HepG2 (cell line): Measurements from ENCODE around the gene SLC16A9. TPM values are rescaled to one million over a fixed set of nuclear protein-coding genes. Genes with fewer than 3 reads are reported as not detected.

Experiments used
- ATAC-seq: fragments of 200-7000 bp; cut with Tn5 transposase; 3 replicates; pipeline ENCODE4 v1.9.1; 2020; ENCODE audit warnings: mild to moderate bottlenecking, moderate library complexity
- BruUV-seq: library from RNA; stranded (reverse); fragments of 400-500 nt; replicated peaks from 2 replicates; lab custom pipeline; 2021; lab: Mats Ljungman, UMichigan
- CTCF ChIA-PET: fragments of 300-600 bp; formaldehyde crosslinking; extraction: SDS; loops from one replicate; lab custom pipeline; 2021; ENCODE audit warnings: low total read pairs, inconsistent platforms, low intra/inter-chr PET ratio; lab: Yijun Ruan, JAX
- POLR2A ChIA-PET: fragments of 350-600 bp; sonication (Branson Sonifier 250); formaldehyde crosslinking; loops from one replicate; lab custom pipeline; 2020; ENCODE audit warnings: antibody characterized with exemption, inconsistent platforms; lab: Yijun Ruan, JAX
- DNase-seq: peaks from one replicate; pipeline ENCODE4 v3.0.0-alpha.2; 2015; ENCODE audit warnings: low spot score
- FAIRE-seq: peaks from 3 replicates; lab custom pipeline; 2011; peaks lifted over from hg19 to GRCh38; lab: Jason Lieb, UNC
- H2AFZ ChIP-seq: one replicate; pipeline ENCODE4 v1.6.1; 2011; ENCODE audit warnings: low read length, inconsistent platforms
- H3K27ac ChIP-seq: fragments of 300-600 bp; 3 replicates; pipeline ENCODE4 v1.8.0; 2011; ENCODE audit warnings: mixed run types, mild to moderate bottlenecking, mixed read lengths, low read length, inconsistent platforms; ENCODE audit not compliant: insufficient read depth; ENCODE audit errors: extremely low read length
- H3K27me3 ChIP-seq, 2 experiments: fragments of 200-600 bp in 1 of 2; 2 replicates in 1 of 2; 3 replicates in 1 of 2; pipeline versions ENCODE4 v1.6.0 to v1.8.0; 2011; ENCODE audit warnings: low read length in 2 of 2, mild to moderate bottlenecking in 2 of 2, moderate library complexity in 2 of 2, inconsistent platforms in 1 of 2; ENCODE audit not compliant: insufficient read depth in 2 of 2, control insufficient read depth in 1 of 2
- H3K36me3 ChIP-seq, 2 experiments: fragments of 200-600 bp in 1 of 2; replicated peaks in 1 of 2; 2 replicates in 1 of 2; 3 replicates in 1 of 2; pipeline versions ENCODE4 v1.5.1 to v1.8.0; 2011; ENCODE audit warnings: low read length in 2 of 2, inconsistent platforms in 1 of 2; ENCODE audit not compliant: insufficient read depth in 2 of 2, control insufficient read depth in 1 of 2
- H3K4me1 ChIP-seq: 2 replicates; pipeline ENCODE4 v1.5.1; 2012; ENCODE audit warnings: low read length, inconsistent platforms; ENCODE audit not compliant: insufficient read depth
- H3K4me2 ChIP-seq: 2 replicates; pipeline ENCODE4 v1.6.0; 2011; ENCODE audit warnings: low read depth, low read length, inconsistent platforms
- H3K4me3 ChIP-seq, 3 experiments: fragments of 200-600 bp in 1 of 3; sonication (generic), shearing (Covaris generic) in 1 of 3; replicated peaks in 1 of 3; 2 replicates each; pipeline ENCODE4 v1.5.1; 2011 to 2016; ENCODE audit warnings: low read length in 3 of 3, inconsistent platforms in 2 of 3, low read depth in 2 of 3, mild to moderate bottlenecking in 2 of 3, control low read depth in 1 of 3, mixed read lengths in 1 of 3; ENCODE audit not compliant: insufficient read depth in 1 of 3
- H3K79me2 ChIP-seq: one replicate; pipeline ENCODE4 v1.6.1; 2011; ENCODE audit warnings: low read length, inconsistent platforms; ENCODE audit not compliant: insufficient read depth
- H3K9ac ChIP-seq: 2 replicates; pipeline ENCODE4 v1.6.0; 2011; ENCODE audit warnings: mild to moderate bottlenecking, low read depth, low read length, inconsistent platforms; ENCODE audit not compliant: insufficient read depth
- H3K9me3 ChIP-seq: 2 replicates; pipeline ENCODE4 v1.5.1; 2012; ENCODE audit warnings: mild to moderate bottlenecking, low read length
- H4K20me1 ChIP-seq: 2 replicates; pipeline ENCODE4 v1.6.0; 2011; ENCODE audit warnings: inconsistent platforms, mild to moderate bottlenecking, low read length, moderate library complexity; ENCODE audit not compliant: insufficient read depth
- DPF2 ChIP-seq: sonication (generic); formaldehyde crosslinking; IDR thresholded peaks from 2 replicates; pipeline ENCODE4 v1.4.0; 2020; ENCODE audit warnings: mild to moderate bottlenecking, low read depth, missing genetic modification reagents, borderline replicate concordance
- DR1 ChIP-seq: sonication (generic); formaldehyde crosslinking; IDR thresholded peaks from 2 replicates; pipeline ENCODE4 v1.8.0; 2021; ENCODE audit warnings: mild to moderate bottlenecking, missing genetic modification reagents, inconsistent platforms
- ELF3 ChIP-seq: IDR thresholded peaks from 2 replicates; pipeline ENCODE4 v1.6.1; 2016; ENCODE audit warnings: missing genetic modification reagents, missing compliant biosample characterization
- GATA4 ChIP-seq: sonication (generic); IDR thresholded peaks from 2 replicates; pipeline ENCODE4 v1.6.1; 2016; ENCODE audit warnings: antibody characterized with exemption, low read depth, borderline replicate concordance
- GPBP1L1 ChIP-seq: sonication (generic); formaldehyde crosslinking; IDR thresholded peaks from 2 replicates; pipeline ENCODE4 v1.5.0; 2020; ENCODE audit warnings: mild to moderate bottlenecking, missing genetic modification reagents
- MLLT10 ChIP-seq: sonication (generic); formaldehyde crosslinking; IDR thresholded peaks from 2 replicates; pipeline ENCODE4 v1.4.0; 2020; ENCODE audit warnings: missing genetic modification reagents
- NCOR1 ChIP-seq: fragments of 200-600 bp; sonication (generic); IDR thresholded peaks from 2 replicates; pipeline ENCODE4 v1.7.0; 2017; ENCODE audit warnings: antibody characterized with exemption, low read length, borderline replicate concordance
- NFKB2 ChIP-seq: sonication (generic); formaldehyde crosslinking; IDR thresholded peaks from 2 replicates; pipeline ENCODE4 v1.4.0; 2020; ENCODE audit warnings: missing genetic modification reagents, borderline replicate concordance
- PCBP1 ChIP-seq: fragments of 200-400 bp; formaldehyde crosslinking; IDR thresholded peaks from 2 replicates; pipeline ENCODE4 v1.6.1; 2017; ENCODE audit warnings: mild to moderate bottlenecking, low read depth, low read length, borderline replicate concordance
- SMYD3 ChIP-seq: sonication (generic); formaldehyde crosslinking; IDR thresholded peaks from 2 replicates; pipeline ENCODE4 v1.8.1; 2023; ENCODE audit warnings: mild to moderate bottlenecking, missing genetic modification reagents
- SPEN ChIP-seq: sonication (generic); formaldehyde crosslinking; IDR thresholded peaks from 2 replicates; pipeline ENCODE4 v1.5.1; 2020; ENCODE audit warnings: low read depth, mild to moderate bottlenecking, missing genetic modification reagents
- SRSF9 ChIP-seq: fragments of 200-400 bp; formaldehyde crosslinking; IDR thresholded peaks from 2 replicates; pipeline ENCODE4 v1.6.1; 2018; ENCODE audit warnings: borderline replicate concordance, mild to moderate bottlenecking, low read depth, low read length; ENCODE audit not compliant: insufficient read depth, poor library complexity, severe bottlenecking
- ZFP37 ChIP-seq: sonication (generic); formaldehyde crosslinking; IDR thresholded peaks from 2 replicates; pipeline ENCODE4 v1.4.0; 2020; ENCODE audit warnings: missing genetic modification reagents, borderline replicate concordance
- ZMAT3 ChIP-seq: sonication (generic); formaldehyde crosslinking; conservative IDR thresholded peaks from 2 replicates; pipeline ENCODE4 v1.7.0; 2021; ENCODE audit warnings: missing genetic modification reagents
- ZNF34 ChIP-seq: sonication (generic); formaldehyde crosslinking; IDR thresholded peaks from 2 replicates; pipeline ENCODE4 v1.4.0; 2020; ENCODE audit warnings: mild to moderate bottlenecking, missing genetic modification reagents, borderline replicate concordance
- ZNF546 ChIP-seq: sonication (generic); formaldehyde crosslinking; conservative IDR thresholded peaks from 2 replicates; pipeline ENCODE4 v1.8.1; 2023; ENCODE audit warnings: mild to moderate bottlenecking, missing genetic modification reagents
- WGBS: methylation state at CpG from one replicate; pipeline ENCODE4 v1.1.6; 2017; ENCODE audit warnings: low lambda C conversion rate; 5-methylcytosine and 5-hydroxymethylcytosine counted together
- in situ Hi-C: cut with HindIII; loops from 2 replicates; pipeline ENCODE4 v1.10.0; 2017; ENCODE audit warnings: low pct_unique_long_range_greater_than_20kb; ENCODE audit not compliant: extremely low pct_ligation_motif_present
- intact Hi-C: fragments of 100-400 bp; cut with micrococcal nuclease; formaldehyde crosslinking; loops from one replicate; pipeline ENCODE4 v1.10.0; 2022; ENCODE audit not compliant: unreplicated experiment
- polyA plus RNA-seq, 8 experiments: library from polyadenylated mRNA; depleted of rRNA in 3 of 8; stranded (reverse) in 7 of 8; unstranded in 1 of 8; fragments of >200 nt; fragmentation: Illumina TruSeq in 4 of 8; extraction: Trizol in 4 of 8; gene quantifications; 2 replicates each; pipeline versions ENCODE4 v1.2.1 to v1.2.3, GENCODE V29; 2011 to 2016; ENCODE audit warnings: low read depth in 4 of 8, missing spikeins in 1 of 8, mixed read lengths in 1 of 8; ENCODE audit not compliant: insufficient read depth in 1 of 8
- total RNA-seq, 5 experiments: library from RNA; depleted of rRNA; stranded (reverse); fragments of >200 nt; fragmentation: Illumina TruSeq; extraction: Trizol; gene quantifications; 2 replicates each; pipeline ENCODE4 v1.2.3, GENCODE V29; 2016; ENCODE audit warnings: low read depth in 1 of 5
- TF ChIP-seq, protein P1 (sequence below): sonication (generic); formaldehyde crosslinking; IDR thresholded peaks from 2 replicates; pipeline ENCODE4 v1.8.0; 2022; ENCODE audit warnings: mild to moderate bottlenecking, missing genetic modification reagents, borderline replicate concordance
- TF ChIP-seq, protein P2 (sequence below): sonication (generic); formaldehyde crosslinking; conservative IDR thresholded peaks from 2 replicates; pipeline ENCODE4 v1.4.0; 2020; ENCODE audit warnings: mild to moderate bottlenecking, missing genetic modification reagents, moderate library complexity

The SLC16A9 gene
- total and polyA plus RNA-seq, 2 of the 13 experiments (the other 11 are each of a cell fraction or from before 2014, with no cell fraction given): 0.01 to 0.09 TPM

DNA sequence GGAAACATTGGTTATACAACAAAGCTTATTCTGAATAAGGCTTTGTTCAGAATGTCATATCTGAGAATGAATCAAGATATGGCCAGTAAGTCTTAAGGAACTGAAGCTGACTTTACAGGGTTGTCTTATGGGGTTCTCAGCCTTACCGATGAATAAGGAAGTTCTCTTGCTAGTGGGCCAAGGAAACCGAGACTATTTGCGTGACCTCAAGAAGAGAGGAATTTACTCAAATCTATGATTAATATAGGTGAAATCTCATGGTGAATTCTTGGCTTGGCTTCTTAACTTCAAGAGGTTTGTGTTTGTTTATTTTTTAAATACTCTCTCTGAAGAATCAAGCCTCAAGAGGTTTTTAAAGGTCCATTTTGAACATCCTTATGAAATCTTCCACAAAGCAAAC is 48.3 kb upstream of the SLC16A9 start:
- Histone ChIP-seq H2AFZ (no peak overlapping the region), H3K27me3 (no peaks in the 10 kb centered on the region), H3K36me3 (no peaks in the 10 kb centered on the region), H3K4me3 (no peak overlapping the region), H3K9me3 (no peaks in the 10 kb centered on the region), H4K20me1 (no peaks in the 10 kb centered on the region), H3K27ac (no peak overlapping the region), H3K9ac (no peak overlapping the region), H3K79me2 (no peaks in the 10 kb centered on the region), H3K4me1 (peaks cover 6% of the 10 kb centered on the region), H3K4me2 (no peak overlapping the region)
- DNase-seq (no peak), ATAC-seq (no peak), FAIRE-seq (no peak)
- no peak for TF ChIP-seq ZMAT3 (CRISPR knock-in tag)
- no peak for TF ChIP-seq ELF3 (CRISPR knock-in tag)
- TF ChIP-seq, protein P1, sequence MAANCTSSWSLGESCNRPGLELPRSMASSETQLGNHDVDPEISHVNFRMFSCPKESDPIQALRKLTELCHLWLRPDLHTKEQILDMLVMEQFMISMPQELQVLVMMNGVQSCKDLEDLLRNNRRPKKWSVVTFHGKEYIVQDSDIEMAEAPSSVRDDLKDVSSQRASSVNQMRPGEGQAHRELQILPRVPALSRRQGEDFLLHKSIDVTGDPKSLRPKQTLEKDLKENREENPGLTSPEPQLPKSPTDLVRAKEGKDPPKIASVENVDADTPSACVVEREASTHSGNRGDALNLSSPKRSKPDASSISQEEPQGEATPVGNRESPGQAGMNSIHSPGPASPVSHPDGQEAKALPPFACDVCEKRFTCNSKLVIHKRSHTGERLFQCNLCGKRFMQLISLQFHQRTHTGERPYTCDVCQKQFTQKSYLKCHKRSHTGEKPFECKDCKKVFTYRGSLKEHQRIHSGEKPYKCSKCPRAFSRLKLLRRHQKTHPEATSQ: no peak
- TF ChIP-seq PCBP1: no peak
- TF ChIP-seq ZNF34: no peak
- TF ChIP-seq MLLT10 (CRISPR knock-in tag): no peak
- no peak for TF ChIP-seq NCOR1
- TF ChIP-seq, protein P2, sequence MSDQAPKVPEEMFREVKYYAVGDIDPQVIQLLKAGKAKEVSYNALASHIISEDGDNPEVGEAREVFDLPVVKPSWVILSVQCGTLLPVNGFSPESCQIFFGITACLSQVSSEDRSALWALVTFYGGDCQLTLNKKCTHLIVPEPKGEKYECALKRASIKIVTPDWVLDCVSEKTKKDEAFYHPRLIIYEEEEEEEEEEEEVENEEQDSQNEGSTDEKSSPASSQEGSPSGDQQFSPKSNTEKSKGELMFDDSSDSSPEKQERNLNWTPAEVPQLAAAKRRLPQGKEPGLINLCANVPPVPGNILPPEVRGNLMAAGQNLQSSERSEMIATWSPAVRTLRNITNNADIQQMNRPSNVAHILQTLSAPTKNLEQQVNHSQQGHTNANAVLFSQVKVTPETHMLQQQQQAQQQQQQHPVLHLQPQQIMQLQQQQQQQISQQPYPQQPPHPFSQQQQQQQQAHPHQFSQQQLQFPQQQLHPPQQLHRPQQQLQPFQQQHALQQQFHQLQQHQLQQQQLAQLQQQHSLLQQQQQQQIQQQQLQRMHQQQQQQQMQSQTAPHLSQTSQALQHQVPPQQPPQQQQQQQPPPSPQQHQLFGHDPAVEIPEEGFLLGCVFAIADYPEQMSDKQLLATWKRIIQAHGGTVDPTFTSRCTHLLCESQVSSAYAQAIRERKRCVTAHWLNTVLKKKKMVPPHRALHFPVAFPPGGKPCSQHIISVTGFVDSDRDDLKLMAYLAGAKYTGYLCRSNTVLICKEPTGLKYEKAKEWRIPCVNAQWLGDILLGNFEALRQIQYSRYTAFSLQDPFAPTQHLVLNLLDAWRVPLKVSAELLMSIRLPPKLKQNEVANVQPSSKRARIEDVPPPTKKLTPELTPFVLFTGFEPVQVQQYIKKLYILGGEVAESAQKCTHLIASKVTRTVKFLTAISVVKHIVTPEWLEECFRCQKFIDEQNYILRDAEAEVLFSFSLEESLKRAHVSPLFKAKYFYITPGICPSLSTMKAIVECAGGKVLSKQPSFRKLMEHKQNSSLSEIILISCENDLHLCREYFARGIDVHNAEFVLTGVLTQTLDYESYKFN (CRISPR knock-in tag): no peak
- no peak for TF ChIP-seq DPF2 (CRISPR knock-in tag)
- TF ChIP-seq SRSF9: no peak
- no peak for TF ChIP-seq GATA4
- TF ChIP-seq GPBP1L1 (CRISPR knock-in tag): no peak
- TF ChIP-seq SPEN (CRISPR knock-in tag): no peak
- no peak for TF ChIP-seq ZFP37
- no peak for TF ChIP-seq SMYD3 (CRISPR knock-in tag)
- TF ChIP-seq ZNF546: no peak
- TF ChIP-seq DR1 (CRISPR knock-in tag): no peak
- no peak for TF ChIP-seq NFKB2 (CRISPR knock-in tag)
- no TSS peak for BruUV-seq
- 83% methylated on average over 3 of the region's 3 CpGs for WGBS
- CTCF ChIA-PET: no interaction called here
- POLR2A ChIA-PET: no interaction called here
- intact Hi-C loops: no loop called here
- in situ Hi-C loops: no loop called here
